ENCODE results near the gene TMSB15B.

- TF ChIP-seq, protein P1, sequence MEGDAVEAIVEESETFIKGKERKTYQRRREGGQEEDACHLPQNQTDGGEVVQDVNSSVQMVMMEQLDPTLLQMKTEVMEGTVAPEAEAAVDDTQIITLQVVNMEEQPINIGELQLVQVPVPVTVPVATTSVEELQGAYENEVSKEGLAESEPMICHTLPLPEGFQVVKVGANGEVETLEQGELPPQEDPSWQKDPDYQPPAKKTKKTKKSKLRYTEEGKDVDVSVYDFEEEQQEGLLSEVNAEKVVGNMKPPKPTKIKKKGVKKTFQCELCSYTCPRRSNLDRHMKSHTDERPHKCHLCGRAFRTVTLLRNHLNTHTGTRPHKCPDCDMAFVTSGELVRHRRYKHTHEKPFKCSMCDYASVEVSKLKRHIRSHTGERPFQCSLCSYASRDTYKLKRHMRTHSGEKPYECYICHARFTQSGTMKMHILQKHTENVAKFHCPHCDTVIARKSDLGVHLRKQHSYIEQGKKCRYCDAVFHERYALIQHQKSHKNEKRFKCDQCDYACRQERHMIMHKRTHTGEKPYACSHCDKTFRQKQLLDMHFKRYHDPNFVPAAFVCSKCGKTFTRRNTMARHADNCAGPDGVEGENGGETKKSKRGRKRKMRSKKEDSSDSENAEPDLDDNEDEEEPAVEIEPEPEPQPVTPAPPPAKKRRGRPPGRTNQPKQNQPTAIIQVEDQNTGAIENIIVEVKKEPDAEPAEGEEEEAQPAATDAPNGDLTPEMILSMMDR (IDR thresholded peaks at IDR 0.05; ENCODE audit: low read depth, low read length): no peak
- no peak for TF ChIP-seq EZH2phosphoT487 (IDR thresholded peaks at IDR 0.05; ENCODE audit: low read depth)
Observed at GRCh38 chrX:104013158-104013557, 50.7 kb downstream of the TMSB15B start.
